Measurements from ENCODE around the gene FOXP1.

The FOXP1 gene

DNA sequence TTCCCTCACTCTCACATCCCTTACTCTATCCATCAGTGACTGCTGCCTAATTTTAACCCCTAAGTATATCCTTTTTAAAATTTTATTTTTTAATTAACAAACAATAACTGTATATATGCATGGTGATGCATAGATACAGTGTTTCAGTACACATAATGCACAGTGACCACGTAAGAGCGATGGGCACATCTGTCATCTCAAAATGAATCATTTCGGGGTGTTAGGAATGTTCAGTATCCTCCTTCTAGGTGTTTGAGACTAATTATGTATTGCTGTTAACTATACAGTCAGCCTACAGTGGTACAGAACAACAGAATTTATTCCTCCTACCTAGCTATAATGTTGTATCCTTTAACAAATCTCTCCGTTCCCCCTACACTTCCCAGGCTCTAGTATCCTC, 307.0 kb downstream of the FOXP1 start:
- no peak for DNase-seq (ENCODE audit: extremely low spot score)
- TF ChIP-seq SUZ12 (IDR thresholded peaks at IDR 0.05) (no peak), ELF4 (IDR thresholded peaks at IDR 0.05) (no peak), LEF1 (IDR thresholded peaks at IDR 0.05; ENCODE audit: borderline replicate concordance) (no peak), ZNF384 (IDR thresholded peaks at IDR 0.05) (no peak), CTBP1 (IDR thresholded peaks at IDR 0.05; ENCODE audit: borderline replicate concordance) (no peak), FOXK2 (IDR thresholded peaks at IDR 0.05) (no peak), NFRKB (IDR thresholded peaks at IDR 0.05) (no peak), BHLHE40 (IDR thresholded peaks at IDR 0.05; ENCODE audit: borderline replicate concordance) (no peak), TARDBP (IDR thresholded peaks at IDR 0.05) (no peak)
- CTCF ChIA-PET = interaction anchor here (0.6 kb wide), 1 partner anchor 441 kb away, joined by 8 read pairs; no protein-coding TSS in a partner anchor
- POLR2A ChIA-PET = no interaction called here

DNA sequence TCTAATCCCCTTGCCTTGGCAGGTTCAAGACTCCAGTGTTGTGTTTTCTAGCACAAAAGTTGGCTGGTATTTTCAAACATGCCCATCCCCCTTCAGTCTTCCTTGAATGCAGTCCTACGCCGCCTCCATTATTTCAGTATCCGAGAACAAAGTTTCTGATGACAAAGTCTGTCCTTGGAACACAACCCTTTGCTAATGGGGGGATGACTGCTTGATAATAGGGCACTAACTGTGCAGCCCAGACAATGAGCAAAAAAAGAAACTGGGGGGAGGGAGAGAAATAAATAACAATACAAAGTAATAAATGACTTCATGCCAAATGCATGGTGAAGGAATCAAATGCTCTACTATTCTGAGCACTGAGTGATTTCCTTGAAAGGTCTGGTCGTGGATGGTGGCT, 310.1 kb downstream of the FOXP1 start:
- ChIA-PET CTCF (no interaction called here), POLR2A (no interaction called here)
- no peak for DNase-seq (ENCODE audit: extremely low spot score)
- no peak for TF ChIP-seq LEF1 (IDR thresholded peaks at IDR 0.05; ENCODE audit: borderline replicate concordance)

DNA sequence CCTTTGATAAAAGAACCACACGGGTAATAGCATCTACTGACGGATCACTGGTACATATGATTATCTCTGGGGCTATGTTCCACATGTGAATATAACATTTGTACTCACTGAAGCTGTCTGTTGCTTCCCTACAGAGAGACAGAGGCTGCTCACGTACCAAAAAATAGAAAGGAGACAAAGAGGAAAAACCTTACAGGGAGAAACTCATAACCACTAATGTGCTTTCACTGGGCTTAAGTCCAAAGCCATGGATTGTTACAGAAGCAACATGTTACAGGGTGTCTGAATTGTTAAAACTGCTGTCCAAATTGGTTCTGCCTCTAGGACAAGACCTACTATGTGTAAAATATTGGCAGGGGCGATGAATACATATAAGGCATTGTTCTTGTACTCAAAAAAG, 311.9 kb downstream of the FOXP1 start:
- no peak for TF ChIP-seq SUZ12 (IDR thresholded peaks at IDR 0.05)
- TF ChIP-seq ELF4 (IDR thresholded peaks at IDR 0.05) = no peak
- TF ChIP-seq FOXA1 (IDR thresholded peaks at IDR 0.05) = no peak
- no peak for TF ChIP-seq CTBP1 (IDR thresholded peaks at IDR 0.05; ENCODE audit: borderline replicate concordance)
- TF ChIP-seq, protein P1, sequence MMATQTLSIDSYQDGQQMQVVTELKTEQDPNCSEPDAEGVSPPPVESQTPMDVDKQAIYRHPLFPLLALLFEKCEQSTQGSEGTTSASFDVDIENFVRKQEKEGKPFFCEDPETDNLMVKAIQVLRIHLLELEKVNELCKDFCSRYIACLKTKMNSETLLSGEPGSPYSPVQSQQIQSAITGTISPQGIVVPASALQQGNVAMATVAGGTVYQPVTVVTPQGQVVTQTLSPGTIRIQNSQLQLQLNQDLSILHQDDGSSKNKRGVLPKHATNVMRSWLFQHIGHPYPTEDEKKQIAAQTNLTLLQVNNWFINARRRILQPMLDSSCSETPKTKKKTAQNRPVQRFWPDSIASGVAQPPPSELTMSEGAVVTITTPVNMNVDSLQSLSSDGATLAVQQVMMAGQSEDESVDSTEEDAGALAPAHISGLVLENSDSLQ (IDR thresholded peaks at IDR 0.05) = no peak
- no peak for TF ChIP-seq FOXM1 (IDR thresholded peaks at IDR 0.05; ENCODE audit: borderline replicate concordance)
- TF ChIP-seq SP1 (IDR thresholded peaks at IDR 0.05) = no peak
- TF ChIP-seq NFRKB (IDR thresholded peaks at IDR 0.05) = no peak
- TF ChIP-seq HDGF (IDR thresholded peaks at IDR 0.05; ENCODE audit: borderline replicate concordance) = no peak
- no peak for TF ChIP-seq TARDBP (IDR thresholded peaks at IDR 0.05)
- no peak for TF ChIP-seq ZNF384 (IDR thresholded peaks at IDR 0.05)
- no peak for TF ChIP-seq FOXK2 (IDR thresholded peaks at IDR 0.05)
- TF ChIP-seq BHLHE40 (IDR thresholded peaks at IDR 0.05; ENCODE audit: borderline replicate concordance) = no peak
- TF ChIP-seq ARNT (IDR thresholded peaks at IDR 0.05) = no peak
- no peak for TF ChIP-seq LEF1 (IDR thresholded peaks at IDR 0.05; ENCODE audit: borderline replicate concordance)
- TF ChIP-seq L3MBTL2 (conservative IDR thresholded peaks at IDR 0.05) = no peak
- DNase-seq (ENCODE audit: extremely low spot score) = no peak
- ChIA-PET CTCF (no interaction called here), POLR2A (no interaction called here)

DNA sequence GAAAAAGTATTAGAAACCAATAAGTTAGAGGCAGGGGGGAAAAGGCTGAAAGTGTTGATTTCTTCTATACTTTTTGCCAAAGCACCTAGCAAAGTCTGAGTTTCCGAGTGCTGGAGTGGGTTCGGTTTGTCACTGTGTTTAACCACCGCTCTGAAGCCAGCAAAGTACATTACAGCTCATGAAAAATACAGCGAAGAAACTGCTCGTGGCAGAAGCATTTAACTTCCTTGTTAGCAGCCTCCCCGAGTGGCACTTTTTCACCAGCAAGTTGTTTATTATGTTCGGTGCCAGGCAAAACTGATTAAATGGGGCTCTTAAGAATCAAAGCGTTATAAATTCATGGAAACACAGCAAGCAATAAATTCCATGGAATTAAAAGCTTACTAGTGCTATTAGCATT, 313.6 kb downstream of the FOXP1 start:
- POLR2A ChIA-PET = no interaction called here
- no peak for TF ChIP-seq FOXK2 (IDR thresholded peaks at IDR 0.05)
- TF ChIP-seq NFRKB (IDR thresholded peaks at IDR 0.05) = no peak
- TF ChIP-seq LEF1 (IDR thresholded peaks at IDR 0.05; ENCODE audit: borderline replicate concordance) = no peak
- no peak for TF ChIP-seq CTBP1 (IDR thresholded peaks at IDR 0.05; ENCODE audit: borderline replicate concordance)
- TF ChIP-seq BHLHE40 (IDR thresholded peaks at IDR 0.05; ENCODE audit: borderline replicate concordance) = no peak
- TF ChIP-seq SUZ12 (IDR thresholded peaks at IDR 0.05) = no peak
- TF ChIP-seq ELF4 (IDR thresholded peaks at IDR 0.05) = no peak
- TF ChIP-seq ARNT (IDR thresholded peaks at IDR 0.05) = no peak
- no peak for TF ChIP-seq TARDBP (IDR thresholded peaks at IDR 0.05)
- TF ChIP-seq ZNF384 (IDR thresholded peaks at IDR 0.05) = no peak
- CTCF ChIA-PET = interaction anchor here (0.8 to 1.0 kb wide), 2 partner anchors 11 to 261 kb away, joined by 3 read pairs; no protein-coding TSS in a partner anchor
- DNase-seq (ENCODE audit: extremely low spot score) = no peak

DNA sequence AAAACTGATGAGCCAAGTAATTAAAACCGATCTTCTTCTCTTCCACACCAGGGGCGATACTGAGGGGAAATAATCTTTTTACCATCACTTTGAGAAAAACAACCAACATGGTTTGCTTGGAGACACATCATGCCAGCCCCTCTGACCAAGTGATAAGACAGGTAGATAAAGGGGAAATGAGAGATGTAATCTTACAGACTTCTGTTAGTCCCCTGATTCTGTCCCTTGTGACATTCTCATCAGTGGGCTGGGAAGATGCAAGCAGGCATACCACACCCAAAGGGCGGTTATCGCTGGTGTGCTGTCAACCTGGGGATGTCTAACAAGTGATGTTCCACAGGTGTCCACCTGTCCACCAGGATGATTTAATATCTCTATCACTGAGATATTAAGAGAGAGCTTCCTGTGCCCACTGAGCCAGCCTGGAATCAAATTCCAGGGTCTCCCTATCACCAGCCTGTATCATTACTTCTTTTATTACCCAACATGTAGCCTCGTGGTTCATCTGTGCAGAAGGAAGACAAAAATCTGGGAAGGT, 315.0 kb downstream of the FOXP1 start:
- no peak for DNase-seq (ENCODE audit: extremely low spot score)
- CTCF ChIA-PET = interaction anchor here (0.6 kb wide), 1 partner anchor 99 kb away, joined by 3 read pairs; no protein-coding TSS in a partner anchor
- POLR2A ChIA-PET = no interaction called here
- no peak for TF ChIP-seq FOXM1 (IDR thresholded peaks at IDR 0.05; ENCODE audit: borderline replicate concordance)
- TF ChIP-seq L3MBTL2 (conservative IDR thresholded peaks at IDR 0.05) = no peak
- no peak for TF ChIP-seq ARNT (IDR thresholded peaks at IDR 0.05)
- no peak for TF ChIP-seq ELF4 (IDR thresholded peaks at IDR 0.05)
- TF ChIP-seq BHLHE40 (IDR thresholded peaks at IDR 0.05; ENCODE audit: borderline replicate concordance) = no peak
- no peak for TF ChIP-seq FOXK2 (IDR thresholded peaks at IDR 0.05)

DNA sequence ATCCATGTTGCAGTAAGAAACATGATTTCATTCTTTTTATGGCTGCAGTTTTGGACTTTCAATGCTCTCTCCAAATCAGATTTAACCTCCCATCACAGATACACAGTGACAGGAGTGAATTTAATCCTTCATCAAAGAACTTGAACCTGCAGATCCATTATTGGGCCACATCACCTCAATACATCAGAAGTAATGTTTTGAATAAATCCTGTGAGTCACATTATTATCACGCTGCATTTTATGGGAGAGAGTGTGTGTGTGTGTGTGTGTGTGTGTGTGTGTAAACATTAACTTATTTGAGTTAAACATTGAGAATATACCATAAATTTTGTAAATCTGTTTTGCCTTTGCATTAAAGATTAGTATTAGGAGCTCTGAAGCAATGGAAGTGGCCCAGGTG, 316.7 kb downstream of the FOXP1 start:
- ChIA-PET POLR2A (interaction anchor here (1.0 kb wide), 1 partner anchor 9 kb away, joined by 3 read pairs; no protein-coding TSS in a partner anchor), CTCF (interaction anchor here (0.6 kb wide), 1 partner anchor 113 kb away, joined by 3 read pairs; no protein-coding TSS in a partner anchor)
- DNase-seq (ENCODE audit: extremely low spot score) = no peak
- no peak for TF ChIP-seq FOXK2 (IDR thresholded peaks at IDR 0.05)
- no peak for TF ChIP-seq LEF1 (IDR thresholded peaks at IDR 0.05; ENCODE audit: borderline replicate concordance)
- TF ChIP-seq FOXA1 (IDR thresholded peaks at IDR 0.05) = no peak
- TF ChIP-seq, protein P1 (IDR thresholded peaks at IDR 0.05) = no peak
- TF ChIP-seq TARDBP (IDR thresholded peaks at IDR 0.05) = no peak
- TF ChIP-seq NFRKB (IDR thresholded peaks at IDR 0.05) = no peak
- no peak for TF ChIP-seq BHLHE40 (IDR thresholded peaks at IDR 0.05; ENCODE audit: borderline replicate concordance)
- no peak for TF ChIP-seq CTBP1 (IDR thresholded peaks at IDR 0.05; ENCODE audit: borderline replicate concordance)
- TF ChIP-seq ARNT (IDR thresholded peaks at IDR 0.05) = no peak
- no peak for TF ChIP-seq ELF4 (IDR thresholded peaks at IDR 0.05)
- TF ChIP-seq L3MBTL2 (conservative IDR thresholded peaks at IDR 0.05) = no peak
- no peak for TF ChIP-seq HDGF (IDR thresholded peaks at IDR 0.05; ENCODE audit: borderline replicate concordance)
- TF ChIP-seq FOXM1 (IDR thresholded peaks at IDR 0.05; ENCODE audit: borderline replicate concordance) = no peak
- TF ChIP-seq ZNF384 (IDR thresholded peaks at IDR 0.05) = no peak
- TF ChIP-seq SP1 (IDR thresholded peaks at IDR 0.05) = no peak
- TF ChIP-seq SUZ12 (IDR thresholded peaks at IDR 0.05) = no peak

Measured in HEK293T (cell line).